Stimulated activated CD8-positive, alpha-beta memory T cell treated with anti-CD3 and anti-CD28 coated beads, Interleukin-12 subunit alpha, Interleukin-12 subunit beta, amount 100 ng/mL, for 1 hour (primary cell): ENCODE results near the gene PRKRIP1.
"Not testable (repeated sequence)": the region's sequence is repeated elsewhere in the genome, so short reads cannot be mapped to it uniquely, and the experiment has no call there.

ENCODE experiments used
- DNase-seq: peaks from one replicate; pipeline ENCODE4 v3.0.0-alpha.2; 2020; ENCODE audit warnings: low read depth

PRKRIP1 gene

DNA sequence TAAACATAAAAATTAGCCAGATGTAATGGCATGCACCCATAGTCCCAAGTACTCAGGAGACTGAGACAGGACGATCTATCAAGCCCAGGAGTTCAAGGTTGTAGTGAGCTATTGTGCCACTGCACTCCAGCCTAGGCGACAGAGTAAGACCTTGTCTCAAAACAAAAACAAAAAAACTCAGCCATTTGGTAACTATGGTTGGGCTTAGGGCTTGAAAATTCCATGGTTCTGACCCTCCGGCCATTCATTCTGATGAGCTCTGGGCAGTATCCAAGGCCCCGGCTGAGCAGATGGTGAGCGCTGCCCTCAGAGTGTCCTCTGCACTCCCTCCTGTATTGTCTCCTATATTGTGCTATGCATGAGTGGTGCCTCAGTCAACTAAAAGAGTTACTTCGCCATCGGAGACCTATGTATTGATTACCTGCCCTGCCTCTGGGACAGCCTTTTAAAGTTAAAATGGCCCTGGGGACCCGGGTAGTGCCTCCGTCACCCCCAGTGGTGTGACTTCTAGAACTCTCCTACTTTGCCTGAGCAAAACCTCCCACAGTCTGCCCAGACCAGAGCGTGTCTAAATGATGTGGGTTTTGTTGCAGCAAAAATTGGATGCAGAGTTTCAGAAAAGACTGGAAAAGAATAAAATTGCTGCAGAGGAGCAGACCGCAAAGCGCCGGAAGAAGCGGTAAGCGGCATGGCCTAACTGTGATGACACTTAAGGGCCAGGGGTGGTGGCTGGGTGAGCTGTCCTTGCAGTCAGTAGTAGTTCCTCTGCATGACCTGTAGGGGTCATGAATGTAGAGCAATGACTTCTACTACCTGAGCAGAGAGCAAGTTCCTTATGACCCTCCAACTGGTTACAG lies 8.1 kb downstream of the PRKRIP1 start:
- no peak for DNase-seq

DNA sequence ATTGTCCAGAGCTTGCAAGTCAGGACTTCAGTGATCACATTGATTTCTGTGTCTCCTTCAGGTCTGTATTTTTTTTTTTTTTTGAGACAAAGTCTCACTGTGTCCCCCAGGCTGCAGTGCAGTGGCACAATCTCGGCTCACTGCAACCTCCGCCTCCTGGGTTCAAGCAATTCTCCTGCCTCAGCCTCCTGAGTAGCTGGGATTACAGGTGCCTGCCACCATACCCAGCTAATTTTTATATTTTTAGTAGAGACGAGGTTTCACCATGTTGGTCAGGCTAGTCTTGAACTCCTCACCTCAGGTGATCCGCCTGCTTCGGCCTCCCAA lies 8.7 kb downstream of the PRKRIP1 start:
- DNase-seq, result not testable (repeated sequence)

DNA sequence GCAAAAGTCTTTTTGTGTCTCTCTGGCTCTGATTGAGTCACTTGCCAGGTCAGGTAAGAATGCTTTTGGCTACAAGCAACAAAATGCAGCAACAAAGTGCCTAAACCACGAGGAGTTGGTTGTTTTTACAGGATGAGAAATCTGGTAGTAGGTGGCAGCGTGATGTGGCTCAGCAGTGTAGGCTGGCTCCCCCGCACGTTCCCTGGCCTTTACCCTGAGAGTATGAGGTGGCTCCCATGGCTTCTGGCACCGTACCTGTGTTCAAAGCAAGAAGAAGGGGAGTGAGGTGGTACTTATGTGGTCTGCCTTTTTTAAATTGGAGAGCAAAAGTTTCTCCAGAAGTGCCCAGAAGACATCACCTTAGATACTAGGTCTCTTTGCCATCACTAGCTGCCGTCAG lies 11.7 kb downstream of the PRKRIP1 start:
- no peak for DNase-seq

DNA sequence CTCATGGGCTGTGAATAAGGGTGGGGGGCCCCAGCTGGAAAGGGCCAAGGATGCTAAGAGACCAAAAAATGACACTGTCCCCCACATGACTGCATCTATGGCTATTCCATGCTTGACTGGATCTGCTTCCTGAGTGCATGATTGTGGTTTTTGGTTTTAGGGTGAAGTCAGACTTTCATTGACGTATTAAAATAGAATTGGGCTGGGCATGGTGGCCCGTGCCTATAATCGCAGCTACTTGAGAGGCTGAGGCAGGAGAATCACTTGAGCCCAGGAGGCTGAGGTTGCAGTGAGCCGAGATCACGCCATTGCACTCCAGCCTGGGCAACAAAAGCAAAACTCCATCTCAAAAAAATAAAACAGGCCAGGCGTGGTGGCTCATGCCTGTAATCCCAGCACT lies 12.4 kb downstream of the PRKRIP1 start:
- not testable (repeated sequence) for DNase-seq

DNA sequence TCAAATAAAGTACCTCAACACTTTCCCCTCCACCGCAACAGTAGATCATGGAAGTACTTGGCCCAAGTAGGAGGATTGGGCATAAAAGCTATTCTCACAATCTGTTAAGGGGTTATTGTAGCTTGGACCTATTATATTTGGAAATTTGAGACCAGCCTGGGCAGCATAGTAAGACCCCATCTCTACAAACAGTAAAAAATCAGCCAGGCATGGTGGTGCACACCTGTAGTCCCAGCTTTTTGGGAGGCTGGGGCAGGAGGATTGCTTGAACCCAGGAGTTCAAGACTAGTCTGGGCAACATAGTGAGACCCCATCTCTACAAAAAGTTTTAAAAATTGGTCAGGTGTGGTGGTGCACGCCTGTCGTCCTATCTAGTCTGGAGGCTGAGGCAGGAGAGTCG lies 13.2 kb downstream of the PRKRIP1 start:
- DNase-seq, result no peak

DNA sequence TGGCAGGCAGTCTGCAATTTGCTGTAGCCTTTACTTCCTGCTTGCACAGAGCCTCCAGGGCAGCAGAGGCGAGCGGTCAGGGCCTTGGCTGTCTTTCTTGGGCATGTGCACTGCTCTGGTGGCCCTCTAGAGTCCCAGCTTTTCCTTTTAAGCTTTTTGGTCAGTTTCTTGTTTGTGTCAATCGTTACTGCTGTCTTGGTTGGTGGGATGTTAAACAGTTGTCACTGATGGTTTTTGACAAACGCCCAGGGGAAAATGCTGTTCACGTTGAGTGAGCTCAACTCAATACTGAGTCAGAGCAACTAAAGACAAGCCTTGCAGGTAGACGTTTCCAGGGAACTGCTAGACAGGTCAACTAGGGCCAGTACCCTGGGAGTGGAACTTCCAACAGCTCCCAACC lies 14.0 kb downstream of the PRKRIP1 start:
- no peak for DNase-seq

DNA sequence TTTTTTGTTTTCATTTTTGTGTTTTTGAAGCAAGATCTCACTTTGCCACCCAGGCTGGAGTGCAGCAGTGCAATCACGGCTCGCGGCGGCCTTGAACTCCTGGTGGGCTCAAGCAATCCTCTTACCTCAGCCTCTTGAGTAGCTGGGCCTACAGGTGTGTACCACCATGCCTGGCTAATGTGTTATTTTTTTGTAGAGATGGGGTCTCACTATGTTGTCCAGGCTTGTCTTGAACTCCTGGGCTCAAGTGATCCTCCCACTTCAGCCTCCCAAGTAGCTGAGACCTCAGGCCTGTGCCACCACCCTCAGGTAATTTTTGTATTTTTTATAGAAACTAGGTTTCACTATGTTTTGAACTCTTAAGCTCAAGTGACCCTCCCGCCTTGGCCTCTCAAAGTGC lies 14.8 kb downstream of the PRKRIP1 start:
- DNase-seq, result no peak

DNA sequence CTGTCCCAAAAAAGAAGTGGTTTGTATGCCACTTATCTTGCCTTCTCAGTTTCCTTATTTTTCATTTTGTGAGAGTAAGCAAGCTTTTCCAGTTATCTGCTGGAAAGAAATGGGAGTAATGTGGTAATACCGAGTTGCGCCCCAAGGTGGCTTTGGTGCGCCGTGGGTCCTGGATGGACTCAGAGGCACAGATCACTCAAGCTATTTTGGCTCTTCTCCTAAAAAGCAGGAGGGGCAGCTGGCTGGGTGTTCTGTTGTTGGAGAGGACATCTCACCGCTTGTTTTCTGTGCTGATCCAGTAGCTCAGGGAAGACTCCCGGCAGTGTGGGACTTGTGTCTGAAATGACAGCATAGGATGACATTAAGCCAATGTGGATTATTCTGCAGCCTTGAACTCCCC lies 16.4 kb downstream of the PRKRIP1 start:
- DNase-seq, result no peak

DNA sequence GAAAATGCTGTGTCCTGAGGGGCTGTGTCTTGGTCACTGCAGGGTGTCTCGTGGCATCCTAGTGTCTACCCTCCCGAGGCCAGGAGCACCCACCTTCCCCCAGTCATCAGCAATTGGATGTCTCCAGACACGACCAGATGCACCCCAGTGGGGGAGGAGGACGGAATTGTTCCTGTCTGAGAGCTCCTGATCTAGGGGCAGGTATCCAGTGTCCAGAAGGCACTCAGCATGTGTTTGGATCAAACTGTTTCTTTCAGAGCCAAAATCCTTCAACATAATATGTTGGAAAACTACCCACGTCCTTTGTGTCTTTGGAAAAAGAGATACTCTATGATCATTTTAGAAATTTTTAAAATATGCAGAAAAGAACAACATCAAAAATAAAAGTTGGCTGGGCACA lies 16.9 kb downstream of the PRKRIP1 start:
- no peak for DNase-seq

DNA sequence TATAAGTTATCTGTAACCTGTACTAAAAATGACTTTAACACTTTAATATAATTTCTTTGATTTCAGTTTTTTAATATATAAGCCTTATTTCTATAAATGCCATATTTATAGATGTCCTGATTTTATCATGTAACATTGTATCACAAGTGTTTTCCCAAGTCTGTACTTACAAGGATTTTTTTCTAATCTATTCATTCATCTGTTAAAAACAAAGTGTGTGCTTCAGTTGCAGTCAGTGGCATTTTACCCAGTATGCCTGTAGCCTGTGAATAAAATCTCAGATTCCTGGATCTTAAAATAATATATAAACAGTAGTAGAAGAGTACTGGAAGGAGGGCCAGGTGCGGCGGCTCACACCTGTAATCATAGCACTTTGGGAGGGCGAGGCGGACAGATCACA lies 17.4 kb downstream of the PRKRIP1 start:
- no peak for DNase-seq

DNA sequence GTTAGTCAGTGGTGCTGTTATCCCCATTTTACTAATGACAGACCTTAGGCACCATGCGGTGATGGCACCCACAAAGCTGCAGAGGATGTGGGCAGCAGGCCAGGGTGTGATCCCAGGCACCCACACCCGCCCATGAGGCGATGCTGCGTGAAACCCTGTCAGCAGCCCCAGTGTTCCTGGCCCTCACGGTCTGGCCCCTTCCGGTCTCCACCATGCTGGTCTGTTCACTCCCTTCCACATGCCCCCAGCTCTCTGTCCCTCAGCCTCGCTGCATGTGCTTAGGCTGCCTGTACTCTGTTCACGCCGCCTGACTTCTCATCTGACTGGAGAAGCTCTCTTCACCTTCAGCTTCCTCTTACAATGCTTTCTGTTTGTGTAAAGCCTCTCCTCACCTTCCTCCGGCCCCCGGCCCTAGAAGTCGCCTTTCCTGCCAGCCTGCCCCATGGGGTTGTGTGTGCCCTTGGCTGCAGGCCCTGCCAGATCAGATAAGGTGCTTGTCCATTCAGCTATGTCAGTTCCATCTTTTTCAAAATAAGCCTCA lies 19.6 kb downstream of the PRKRIP1 start:
- DNase-seq, result no peak

DNA sequence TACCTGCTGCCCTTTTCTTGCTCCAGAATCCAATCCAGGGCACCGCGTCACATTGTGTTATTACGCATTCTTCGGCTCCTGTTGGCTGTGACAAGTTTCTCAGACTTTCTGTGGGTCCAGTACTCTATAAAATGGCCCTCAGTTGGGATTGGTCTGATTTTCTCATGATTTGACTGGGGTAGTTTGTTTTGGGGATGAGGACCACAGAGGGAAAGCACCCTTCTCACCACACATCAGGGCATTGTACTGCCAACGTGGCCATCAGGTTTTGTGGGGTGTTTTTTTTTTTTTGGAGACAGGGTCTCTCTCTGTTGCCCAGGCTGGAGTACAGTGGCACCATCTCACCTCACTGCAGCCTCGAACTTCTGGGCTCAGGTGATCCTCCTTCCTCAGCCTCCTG lies 20.2 kb downstream of the PRKRIP1 start:
- no peak for DNase-seq

DNA sequence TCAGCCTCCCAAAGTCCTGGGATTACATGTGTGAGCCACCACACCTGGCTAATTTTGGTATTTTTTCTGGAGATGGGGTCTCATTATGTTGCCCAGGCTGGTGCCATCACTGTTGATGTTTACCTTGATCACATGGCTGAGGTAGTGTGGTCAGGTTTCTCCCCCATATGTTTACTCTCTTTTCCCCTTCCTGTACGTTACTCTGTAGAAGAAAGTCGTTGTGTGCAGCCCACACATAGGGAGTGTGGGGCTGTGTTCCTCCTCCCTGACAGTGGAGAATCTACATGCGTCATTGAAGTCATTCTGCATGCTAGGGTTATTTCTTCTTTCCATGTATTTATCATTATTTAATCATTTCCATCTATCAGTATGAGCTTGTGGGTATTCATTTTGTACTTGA lies 20.9 kb downstream of the PRKRIP1 start:
- DNase-seq, result no peak

DNA sequence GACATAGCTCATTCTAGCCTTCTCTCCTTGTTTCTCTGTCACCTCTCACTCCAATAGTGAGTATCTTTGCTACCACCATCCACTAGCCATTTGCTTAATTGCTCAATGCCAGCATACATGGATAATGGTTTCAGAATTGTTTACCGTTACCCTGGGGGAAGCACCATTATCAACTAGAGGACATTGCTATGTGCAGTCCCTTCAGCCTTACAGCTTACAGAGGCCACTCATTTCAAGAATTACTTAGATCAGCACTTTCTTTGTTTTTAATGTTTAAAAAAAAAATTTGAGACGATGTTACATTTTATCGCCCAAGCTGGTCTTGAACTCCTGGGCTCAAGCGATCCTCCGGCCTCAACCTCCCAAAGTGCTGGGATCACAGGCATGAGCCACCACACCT lies 22.4 kb downstream of the PRKRIP1 start:
- no peak for DNase-seq

DNA sequence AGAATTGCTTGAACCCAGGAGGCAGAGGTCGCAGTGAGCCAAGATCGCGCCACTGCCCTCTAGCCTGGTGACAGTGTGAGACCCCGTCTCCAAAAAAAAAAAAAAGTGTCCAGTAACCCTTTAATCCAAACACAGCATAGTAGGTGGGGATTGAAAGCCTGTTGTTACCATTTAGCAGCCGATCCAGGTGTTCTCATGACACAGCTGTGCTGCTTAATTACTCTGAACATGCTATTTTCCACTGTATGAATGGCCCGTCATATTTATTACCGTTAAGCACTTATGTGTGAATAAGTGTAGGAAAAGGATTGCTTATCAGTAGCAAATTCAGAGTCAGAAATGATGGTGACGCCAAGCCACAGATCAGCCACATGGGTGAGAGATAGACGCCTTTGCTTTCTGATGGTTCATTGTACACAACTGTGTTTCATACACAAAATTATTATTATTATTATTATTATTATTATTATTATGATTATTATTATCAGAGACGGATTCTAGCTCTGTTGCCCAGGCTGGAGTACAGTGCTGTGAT lies 25.6 kb downstream of the PRKRIP1 start:
- DNase-seq, result no peak

DNA sequence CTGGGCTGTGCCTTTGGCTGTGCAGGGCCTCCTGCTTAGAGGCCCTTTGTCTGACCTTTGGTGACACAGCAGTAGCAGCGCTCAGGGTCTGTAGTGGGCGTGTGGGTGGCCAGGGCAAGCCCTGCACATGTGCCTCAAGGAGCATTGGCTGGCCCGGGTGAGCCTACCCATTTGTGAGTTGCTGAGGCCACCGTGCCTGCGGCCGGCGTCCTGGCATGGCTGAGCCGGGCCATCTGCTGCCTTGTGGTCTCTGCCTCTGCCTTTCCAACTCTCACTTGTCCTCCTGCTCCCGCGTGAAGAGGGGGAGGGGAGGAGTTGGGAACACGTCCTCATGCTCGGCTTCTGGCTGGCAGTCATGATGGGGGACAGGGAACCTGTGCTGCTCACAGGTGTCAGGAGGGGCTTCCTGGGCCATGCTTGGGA lies 28.0 kb downstream of the PRKRIP1 start:
- no peak for DNase-seq

DNA sequence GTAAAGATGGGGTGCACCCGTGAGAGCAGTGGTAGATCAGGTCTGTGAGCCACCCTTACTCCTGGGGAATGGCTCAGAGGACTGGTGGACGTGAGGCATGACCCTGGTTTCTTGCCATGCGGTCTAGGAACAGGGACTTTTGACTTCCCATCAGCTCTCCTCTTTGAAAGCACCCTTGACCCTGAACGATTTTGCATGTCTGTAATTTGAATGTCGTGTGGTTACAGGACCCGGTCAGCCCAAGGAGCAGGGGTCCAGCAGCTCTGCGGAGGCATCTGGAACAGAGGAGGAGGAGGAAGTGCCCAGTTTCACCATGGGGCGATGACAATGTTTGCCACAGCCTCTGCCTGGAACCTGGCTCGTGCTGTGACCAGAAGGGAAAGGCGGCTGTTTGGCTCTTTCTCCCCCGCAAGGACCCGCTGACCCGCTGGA lies 28.6 kb downstream of the PRKRIP1 start:
- DNase-seq, result no peak

DNA sequence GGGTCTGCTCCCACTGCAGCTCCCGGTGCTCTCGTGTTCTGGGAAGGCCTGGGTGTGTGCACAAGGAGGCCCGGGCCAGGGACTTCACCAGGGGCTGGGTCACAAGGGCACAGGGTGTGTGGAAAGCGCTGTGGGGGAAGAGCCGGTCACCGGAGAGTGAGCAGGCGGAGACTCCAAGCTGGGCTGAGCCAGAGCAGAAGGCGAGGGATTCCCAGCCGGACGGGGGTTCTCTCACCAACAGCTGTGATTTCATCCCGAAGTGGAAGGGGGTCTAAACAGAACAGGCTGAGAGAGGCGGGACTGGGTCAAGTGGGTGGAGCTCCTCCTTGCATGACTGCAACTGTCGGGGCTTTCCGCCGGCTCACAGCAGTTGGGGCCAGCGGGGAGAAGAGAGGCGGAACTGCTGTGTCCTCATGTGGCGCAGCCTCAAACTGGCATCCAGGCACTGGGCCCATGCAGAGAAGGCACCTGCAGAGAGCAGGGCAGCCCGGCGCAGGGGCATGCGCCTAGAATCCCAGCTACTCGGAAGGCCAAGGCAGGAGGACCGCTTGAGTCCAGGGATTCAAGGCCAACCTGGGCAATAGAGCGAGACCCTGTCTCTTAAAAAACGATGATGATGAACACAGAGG lies 29.6 kb downstream of the PRKRIP1 start:
- peak; percentile 79 for DNase-seq

DNA sequence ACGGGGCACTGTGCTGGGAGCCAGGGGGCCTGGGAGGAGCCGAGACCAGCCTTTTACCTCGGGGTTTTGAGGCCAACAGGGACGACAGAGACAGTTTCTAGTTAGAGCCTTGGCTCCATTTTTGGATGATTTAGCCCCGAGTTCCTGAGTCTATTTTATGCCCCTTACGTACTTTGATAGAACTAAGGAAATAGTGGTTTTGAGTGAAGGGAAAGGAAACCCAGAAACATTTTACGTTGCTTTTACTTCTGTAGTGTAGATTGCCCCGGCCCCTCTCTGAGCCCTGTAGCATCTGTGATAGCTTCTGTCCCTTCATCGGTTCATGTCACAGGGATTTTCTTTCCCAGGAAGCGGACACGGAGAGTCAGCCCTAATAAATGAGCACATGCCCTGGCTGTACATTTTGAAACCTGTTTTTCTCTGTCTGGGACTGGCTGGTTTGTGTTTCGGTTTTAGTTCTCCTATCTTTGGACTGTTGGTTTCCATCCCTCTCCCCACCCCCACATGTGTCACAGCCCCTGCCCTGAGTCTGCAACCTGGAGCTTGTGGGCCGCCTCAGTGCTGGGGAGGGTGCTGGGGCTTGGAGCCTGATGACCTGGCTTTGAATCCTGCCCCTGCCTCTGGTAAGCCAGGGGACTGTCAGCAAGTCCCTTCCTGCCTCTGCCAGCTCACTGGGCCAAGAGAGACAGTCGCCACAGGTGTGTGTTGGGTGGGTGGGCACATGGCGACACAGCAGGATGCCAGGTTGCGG lies 30.3 kb downstream of the PRKRIP1 start:
- peak; percentile 45 for DNase-seq

DNA sequence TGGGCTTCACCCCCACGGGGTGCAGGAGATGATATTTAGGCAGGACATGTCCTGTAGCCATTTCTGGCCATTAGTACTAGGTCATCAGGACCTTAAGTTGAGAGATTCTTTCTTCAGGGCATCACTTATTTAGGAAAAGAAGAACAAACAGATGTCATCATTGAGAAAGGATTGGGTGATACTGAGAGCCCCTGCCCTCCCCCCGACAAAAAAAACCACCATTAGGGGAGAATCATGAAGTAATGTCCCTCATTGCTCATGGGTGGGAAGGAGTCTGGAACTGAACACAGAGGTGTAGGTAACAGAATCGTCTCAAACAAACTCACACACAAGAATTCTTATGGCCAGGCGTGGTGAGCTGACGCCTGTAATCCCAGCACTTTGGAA lies 30.8 kb downstream of the PRKRIP1 start:
- no peak for DNase-seq

DNA sequence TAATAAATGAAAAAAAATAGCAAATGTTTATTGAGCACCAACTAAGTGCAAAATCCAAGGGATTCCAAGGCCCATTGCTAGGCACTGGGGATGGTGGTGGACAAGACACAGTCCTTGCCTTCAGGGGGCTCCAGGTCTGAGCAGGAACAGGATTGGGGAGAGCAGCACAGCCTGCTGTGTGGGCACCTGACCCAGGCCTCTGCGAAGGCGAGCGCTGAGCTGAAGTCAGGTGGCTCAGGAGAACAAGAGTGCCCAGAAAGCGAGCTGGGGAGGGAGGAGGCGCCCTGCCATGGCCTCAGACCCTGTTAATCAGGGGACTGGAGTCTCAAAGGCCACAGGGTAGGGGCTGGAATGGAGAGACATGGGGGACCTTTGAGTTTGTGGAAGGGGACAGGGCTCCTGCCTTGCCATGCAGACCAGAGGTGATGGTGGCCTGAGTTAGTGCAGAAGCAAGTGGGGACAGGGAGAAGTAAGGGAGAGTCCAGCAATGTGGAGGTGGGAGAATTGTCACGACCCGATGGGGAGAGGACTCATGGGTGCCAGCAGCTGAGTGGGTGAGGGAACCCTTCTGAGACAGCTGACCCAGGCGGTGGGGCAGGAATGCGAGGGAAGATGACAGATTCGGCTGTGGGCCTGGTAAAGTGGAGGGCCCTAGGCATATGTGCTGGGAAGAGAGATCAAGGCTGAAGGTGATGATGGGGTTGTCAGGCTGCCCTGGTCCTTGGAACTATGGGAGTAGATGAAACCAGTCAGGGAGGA lies 33.2 kb downstream of the PRKRIP1 start:
- DNase-seq, result no peak
